ENCODE results near the gene SLC16A3. TPM values are rescaled to one million over a fixed set of nuclear protein-coding genes. Genes with fewer than 3 reads are reported as not detected.

Gene SLC16A3
- polyA plus RNA-seq, 1 donor: 29.7 TPM

GRCh38 chr17:82223517-82223916, 5.3 kb upstream of the SLC16A3 start:
- DNase-seq (ENCODE audit: low read depth): no peak

- DNase-seq (ENCODE audit: low read depth): no peak
Observed at GRCh38 chr17:82224666-82225065, 4.2 kb upstream of the SLC16A3 start.

DNA sequence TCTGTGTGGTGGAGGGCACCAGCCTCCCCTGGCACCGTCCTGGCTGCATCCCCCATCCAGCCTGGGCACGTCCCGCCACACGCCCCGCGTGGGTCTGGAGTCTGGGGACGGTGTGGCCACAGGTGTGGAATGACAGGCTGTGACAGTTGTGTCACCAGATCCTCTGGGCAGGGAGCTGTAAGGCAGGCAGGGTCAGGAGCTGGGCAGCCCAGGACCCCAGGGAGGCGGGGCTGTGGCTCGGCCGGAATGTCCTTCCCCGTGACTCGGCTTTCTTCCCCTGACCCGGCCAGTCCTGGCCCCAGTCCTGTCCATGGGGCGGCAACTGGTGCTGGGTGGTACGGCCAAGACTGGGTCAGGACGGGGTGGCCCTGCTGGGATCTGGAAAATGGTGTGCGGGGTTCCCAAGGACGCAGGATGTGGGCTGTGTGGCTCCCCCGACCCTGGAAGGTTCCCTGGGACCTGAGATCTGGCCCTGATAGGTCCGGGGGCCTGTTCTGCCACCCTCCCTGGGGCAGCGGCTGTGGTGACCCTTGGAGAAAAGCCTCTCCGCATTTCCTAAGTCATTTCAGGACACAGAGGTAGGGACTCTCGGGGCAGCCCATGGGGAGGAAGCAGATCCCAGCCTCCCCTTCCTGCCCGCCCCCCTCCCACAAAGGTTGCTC, 3.3 kb upstream of the SLC16A3 start:
- no peak for DNase-seq (ENCODE audit: low read depth)

- no peak for DNase-seq (ENCODE audit: low read depth)
Observed at GRCh38 chr17:82226146-82226808, 2.6 kb upstream of the SLC16A3 start.

- DNase-seq (ENCODE audit: low read depth): no peak
Observed at GRCh38 chr17:82226809-82227628, 1.8 kb upstream of the SLC16A3 start.

DNA sequence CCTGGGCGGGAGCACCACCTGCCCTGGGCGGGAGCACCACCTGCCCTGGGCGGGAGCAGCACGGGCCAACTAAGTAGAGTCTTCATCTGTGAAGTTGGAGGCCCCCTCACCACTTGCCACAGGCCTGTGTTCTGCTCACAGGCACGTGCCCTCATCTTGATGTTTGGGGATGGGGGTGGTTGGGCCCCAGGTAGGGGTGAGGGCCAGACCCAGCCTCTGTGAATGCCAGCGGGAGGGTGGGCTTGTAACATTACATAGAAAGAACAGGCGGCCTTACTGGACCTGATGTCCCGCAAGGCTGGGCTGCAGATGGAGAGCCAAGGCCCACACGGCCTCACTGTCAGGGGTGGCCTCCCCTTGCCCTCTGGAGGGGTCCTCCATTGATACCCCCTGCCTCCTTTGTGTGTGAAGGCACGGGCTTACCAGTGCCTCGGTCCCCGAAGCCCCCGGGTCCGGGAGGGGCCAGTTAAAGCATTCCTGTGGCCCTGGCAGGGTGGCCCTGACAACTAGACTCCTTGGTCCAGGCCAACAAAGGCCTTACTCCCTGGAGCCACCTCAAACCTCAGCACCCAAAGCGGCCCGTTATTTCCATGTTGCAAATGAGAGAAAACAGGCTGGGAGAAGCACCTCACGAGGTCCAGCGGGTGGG, 1.1 kb upstream of the SLC16A3 start:
- DNase-seq (ENCODE audit: low read depth): no peak

- DNase-seq (ENCODE audit: low read depth): no peak
Observed at GRCh38 chr17:82228278-82228841, 482 bp upstream of the SLC16A3 start.

DNA sequence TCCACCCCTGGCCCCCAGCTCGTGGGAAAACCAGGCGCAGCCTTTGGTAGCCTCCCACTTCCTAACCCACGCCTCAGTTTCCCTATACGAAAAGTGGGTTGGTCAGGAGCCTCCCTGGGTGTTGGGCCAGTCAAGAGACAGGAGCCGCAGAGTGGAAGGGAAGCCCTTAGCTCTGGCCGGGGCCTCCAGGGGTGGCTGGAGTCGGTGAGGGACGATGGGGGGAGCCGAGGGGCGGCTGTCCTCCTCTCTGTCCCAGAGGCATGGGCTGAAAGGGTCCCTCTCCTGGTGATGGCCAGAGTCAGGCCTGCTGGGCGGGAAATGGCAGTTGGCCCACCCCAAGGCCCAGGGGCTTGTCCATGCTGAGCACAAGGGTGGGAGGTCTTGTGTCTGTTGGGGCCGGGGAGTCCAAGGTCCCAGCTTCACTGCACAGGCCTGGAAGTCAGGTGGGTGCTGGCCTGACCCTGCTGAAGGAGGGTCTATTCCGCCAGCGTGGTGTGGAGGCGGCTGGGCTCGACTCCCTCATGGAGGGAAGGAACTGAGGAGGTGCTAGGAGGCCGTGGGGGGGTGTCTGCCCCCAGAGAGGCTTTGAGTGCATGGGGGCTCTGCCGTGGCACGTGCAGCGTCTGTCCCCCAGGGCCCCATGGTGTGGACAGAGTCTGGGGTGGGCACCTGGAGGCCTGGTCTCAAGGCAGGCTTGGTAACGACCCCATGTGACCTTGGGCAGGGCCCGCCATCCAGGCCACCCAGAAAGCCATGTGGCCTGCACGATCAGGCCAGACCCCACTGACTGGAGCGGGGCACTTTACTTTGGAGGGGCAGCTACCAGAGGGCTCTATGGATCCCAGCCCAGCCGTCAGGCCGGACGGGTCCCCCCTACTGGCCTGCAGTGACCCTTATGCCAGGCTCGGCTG, 1.1 kb downstream of the SLC16A3 start:
- no peak for DNase-seq (ENCODE audit: low read depth)

DNA sequence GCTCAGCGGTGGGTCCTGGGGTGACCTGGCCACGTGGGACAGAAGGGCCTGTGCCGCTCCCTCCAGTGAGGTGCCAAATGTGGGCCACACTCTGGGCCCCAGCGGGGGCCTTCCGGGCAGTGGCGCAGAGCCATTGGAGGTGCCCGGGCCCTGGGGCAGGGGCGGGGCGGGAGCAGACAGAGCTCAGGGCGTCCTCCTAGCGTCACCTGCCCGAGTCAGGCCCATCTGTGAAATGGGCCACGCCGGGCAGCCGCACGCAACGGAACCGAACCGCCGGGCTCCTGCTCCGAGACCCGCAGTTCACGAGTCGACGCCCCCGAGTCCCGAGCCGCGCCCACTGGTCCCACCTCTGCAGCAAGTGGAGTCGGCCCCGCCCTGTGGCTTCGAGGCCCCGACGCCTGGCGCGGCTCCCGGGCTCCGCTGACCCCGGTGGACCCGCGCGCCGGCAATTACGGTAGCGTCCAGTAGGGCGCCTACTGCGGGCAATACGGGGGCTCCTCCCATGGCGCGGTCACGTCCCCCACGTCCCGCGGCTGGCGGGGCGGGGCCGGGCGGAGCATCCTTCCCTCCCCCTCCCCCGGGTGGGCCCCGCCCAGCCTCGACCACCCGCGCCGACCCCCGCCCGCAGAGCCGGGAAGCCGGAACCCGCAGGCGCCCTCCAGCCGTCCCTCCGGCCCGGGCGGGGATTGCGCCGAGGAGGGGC, 1.9 kb downstream of the SLC16A3 start:
- DNase-seq (ENCODE audit: low read depth): no peak

DNA sequence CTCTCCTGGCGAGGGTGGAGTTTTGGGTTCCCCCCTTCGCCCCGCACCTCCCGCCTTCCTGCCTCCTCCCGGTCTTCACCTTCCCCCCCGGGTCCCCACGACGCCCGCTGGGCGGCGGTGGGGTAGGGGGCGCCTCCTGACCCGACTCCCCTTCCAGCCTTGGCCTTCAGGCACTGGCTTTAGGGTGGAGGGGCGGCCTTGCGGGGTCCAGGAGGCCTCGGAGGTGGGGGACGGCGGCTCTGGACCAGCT, 2.4 kb downstream of the SLC16A3 start:
- no peak for DNase-seq (ENCODE audit: low read depth)

DNA sequence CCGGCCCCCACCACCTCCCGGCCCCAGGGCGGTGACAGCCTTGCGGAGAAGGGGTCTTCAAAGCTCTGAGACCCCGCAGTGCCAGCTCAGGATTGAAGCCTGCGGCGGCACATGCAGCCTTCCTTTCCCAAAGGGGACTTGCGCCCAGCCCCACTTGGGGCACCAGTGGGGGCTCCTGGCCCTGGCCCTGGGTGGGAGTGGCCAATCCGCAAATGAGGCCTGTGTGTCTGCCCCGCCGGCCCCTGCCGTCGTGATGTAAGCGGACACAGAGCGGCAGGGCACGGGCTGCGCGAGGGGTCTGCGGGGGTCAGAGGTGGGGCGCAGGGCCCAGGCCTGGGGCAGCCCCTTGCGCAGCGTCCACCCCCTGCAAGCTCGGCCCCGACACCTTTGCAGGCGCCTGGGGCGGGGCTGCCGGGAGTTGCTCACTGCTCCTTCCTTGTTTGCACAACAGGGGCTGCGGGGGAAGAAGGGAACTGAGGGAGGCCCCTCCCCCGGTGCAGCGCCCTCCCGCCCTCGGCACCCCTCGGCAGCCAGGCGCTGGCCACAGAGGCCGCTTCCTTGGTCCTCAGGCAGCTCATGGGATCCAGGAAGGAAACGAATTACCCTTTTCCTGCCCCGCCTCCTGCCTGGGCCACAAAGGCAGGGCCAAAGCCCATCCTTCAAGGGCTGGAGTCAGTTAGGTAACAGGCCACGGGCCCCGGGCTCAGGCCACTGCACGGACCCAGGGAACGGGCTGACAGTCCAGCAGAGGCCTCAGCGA, 2.9 kb downstream of the SLC16A3 start:
- DNase-seq (ENCODE audit: low read depth): no peak

DNA sequence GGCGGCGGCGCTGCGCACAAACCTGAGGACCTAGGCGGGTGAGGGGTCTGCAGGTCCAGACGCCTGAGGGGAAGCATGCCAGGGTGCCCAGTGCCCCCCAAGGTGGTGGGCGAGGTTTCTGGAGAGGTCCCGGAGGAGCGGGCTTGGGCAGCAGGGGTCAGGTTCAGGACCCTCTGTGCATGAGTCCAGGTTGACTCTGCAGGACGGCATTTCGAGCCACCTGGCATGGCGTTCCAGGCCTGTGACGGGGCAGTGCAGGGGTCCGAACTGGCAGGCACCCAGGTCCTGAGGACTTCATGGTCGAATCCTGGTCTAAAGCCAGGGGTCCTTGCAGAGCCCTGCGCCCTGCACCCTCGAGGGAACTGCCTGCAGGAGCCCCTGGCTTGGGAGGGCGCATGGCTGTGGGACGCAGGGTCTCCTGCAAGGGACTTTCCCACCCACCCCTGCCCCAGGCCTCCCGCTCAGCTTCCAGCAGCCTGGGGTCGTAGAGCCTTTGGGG, 3.5 kb downstream of the SLC16A3 start:
- no peak for DNase-seq (ENCODE audit: low read depth)

GRCh38 chr17:82232876-82233785, 4.3 kb downstream of the SLC16A3 start:
- no peak for DNase-seq (ENCODE audit: low read depth)

DNA sequence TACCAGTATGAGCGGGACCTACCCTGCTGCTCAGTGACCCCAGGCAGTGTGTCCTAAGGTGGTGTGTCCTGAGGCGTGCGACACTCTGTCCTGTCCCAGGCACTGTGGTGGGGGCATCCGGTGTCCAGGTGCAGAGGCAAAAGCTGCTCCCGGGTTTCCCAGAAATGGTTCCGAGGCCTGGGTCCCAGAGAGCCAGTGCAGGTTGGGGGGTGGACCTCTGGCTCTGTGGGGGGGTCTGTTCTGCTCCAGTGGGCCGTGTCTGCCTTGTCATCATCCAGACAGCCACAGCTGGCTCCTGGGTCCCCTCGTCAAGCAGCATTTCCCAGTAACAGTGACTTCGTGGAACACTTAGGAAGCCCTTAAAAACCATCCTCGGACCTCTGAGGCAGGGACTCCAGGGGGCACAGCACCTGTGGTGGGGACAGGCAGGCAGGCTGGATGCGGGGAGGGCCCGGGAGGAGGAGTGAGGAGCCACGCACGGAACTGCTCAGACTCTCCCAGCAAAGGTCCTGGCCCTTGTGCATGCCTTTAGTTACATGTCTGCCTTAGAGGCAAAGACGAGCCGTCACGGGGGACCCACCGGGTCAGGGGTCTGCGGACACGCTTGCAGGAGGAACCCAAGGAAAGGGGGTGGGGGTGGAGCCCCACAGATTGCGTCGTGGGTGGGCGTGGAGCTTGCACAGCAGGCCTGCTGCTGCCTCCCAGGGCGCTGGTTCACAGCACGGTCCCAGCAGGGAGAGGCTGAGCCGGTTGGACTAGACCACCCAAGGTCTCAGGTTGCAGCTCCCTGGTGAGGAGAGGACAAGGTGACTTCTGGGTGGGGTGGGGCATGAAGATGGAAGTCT, 5.6 kb downstream of the SLC16A3 start:
- no peak for DNase-seq (ENCODE audit: low read depth)

GRCh38 chr17:82235056-82235774, 6.4 kb downstream of the SLC16A3 start:
- DNase-seq (ENCODE audit: low read depth): no peak

DNA sequence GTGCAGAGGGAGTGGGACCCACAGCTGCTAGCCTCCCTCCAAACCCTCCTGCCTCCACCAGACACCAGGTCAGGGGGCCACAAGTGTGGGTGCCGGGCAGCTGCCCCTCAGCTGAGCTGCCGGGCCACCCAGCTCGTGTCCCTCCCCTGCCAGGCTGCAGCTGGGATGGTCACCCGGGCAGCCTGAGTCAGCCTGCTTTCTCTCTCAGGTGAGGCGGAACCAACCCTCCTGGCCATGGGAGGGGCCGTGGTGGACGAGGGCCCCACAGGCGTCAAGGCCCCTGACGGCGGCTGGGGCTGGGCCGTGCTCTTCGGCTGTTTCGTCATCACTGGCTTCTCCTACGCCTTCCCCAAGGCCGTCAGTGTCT, 6.9 kb downstream of the SLC16A3 start:
- no peak for DNase-seq (ENCODE audit: low read depth)

Measured in forelimb muscle (tissue), 1 donor.